ENCODE results near the gene B9D1.

Gene B9D1

DNA sequence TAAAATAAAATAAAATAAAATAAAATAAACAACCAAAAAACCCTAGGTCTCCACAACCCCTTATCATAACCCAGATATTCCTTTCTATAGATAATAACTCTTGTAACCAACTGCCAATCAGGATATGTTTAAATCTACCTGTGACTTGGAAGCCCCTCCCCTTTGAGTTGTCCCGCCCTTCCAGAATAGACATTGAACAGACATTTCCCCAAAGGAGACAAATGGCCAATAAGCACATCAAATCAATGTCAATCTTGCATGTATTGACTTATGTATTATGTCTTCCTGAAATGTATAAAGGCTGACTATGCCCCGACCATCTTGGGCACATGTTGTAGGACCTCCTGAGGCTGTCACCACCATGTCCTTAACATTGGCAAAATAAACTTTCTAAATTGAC is 14.3 kb upstream of the B9D1 start:
- DNase-seq (ENCODE audit: low read depth in 3 of 3) = no peak

- DNase-seq (ENCODE audit: low read depth in 3 of 3) = no peak
Measured at GRCh38 chr17:19375732-19376131, 13.2 kb upstream of the B9D1 start.

GRCh38 chr17:19374136-19374535 is 11.6 kb upstream of the B9D1 start:
- no peak for DNase-seq (ENCODE audit: low read depth in 3 of 3)

GRCh38 chr17:19372866-19373504 is 10.5 kb upstream of the B9D1 start:
- no peak for DNase-seq (ENCODE audit: low read depth in 3 of 3)

DNA sequence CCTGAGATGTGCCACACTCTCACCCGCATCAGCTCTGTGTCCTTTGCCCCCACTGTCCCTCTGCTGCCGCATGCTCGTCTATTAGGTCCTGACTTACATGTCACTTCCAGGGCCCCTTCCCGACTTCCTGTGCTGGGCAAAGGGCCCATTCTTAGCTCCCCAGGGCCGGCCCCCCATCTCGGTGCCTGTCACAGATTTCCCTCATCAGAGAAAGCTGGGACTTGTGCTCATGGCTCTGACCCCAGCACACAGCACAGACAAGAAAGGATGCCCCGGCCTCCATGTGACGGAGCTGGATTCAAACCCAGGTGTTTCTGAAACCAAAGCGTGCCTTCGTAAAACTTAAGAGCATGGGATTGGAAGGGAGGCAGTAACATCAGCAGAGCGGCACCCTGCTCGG is 9.9 kb upstream of the B9D1 start:
- no peak for DNase-seq (ENCODE audit: low read depth in 3 of 3)

GRCh38 chr17:19372011-19372370 is 9.5 kb upstream of the B9D1 start:
- no peak for DNase-seq (ENCODE audit: low read depth in 3 of 3)

DNA sequence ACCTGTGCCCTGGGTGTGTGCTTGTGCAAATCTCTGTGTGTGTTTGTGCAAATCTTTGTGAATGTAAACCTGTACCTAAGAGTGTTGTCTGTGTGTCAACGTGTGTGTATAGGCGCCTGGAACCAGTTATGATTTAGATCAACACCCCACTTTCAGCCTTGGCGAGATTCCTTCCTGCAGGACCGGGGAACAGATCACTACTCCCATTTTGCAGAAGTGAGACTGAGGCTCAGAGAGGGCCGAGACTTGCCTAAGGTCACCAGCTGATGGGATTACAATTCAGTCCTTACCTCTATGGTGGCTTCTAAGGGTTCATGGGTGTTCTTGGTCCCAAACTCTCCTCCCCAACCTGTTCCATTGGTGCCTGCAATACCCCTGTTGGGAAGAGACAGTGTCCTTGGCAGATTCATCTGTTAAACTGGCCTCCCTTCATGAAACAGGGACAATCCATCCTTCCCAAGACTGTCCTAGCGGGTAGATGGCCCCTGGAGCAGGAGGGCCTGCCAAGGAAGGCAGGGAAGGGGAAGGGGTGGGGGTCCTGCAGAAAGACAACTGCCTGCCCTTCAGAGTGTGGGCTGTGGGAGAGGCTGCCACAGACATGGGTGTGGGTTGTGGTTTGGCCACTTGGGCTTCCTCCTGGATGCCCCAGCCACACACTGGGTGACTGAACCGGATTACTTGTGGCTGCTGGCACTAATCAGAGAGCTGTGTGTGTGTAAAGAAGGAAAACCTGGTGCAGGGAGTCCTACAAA is 8.9 kb upstream of the B9D1 start:
- no peak for DNase-seq (ENCODE audit: low read depth in 3 of 3)

DNA sequence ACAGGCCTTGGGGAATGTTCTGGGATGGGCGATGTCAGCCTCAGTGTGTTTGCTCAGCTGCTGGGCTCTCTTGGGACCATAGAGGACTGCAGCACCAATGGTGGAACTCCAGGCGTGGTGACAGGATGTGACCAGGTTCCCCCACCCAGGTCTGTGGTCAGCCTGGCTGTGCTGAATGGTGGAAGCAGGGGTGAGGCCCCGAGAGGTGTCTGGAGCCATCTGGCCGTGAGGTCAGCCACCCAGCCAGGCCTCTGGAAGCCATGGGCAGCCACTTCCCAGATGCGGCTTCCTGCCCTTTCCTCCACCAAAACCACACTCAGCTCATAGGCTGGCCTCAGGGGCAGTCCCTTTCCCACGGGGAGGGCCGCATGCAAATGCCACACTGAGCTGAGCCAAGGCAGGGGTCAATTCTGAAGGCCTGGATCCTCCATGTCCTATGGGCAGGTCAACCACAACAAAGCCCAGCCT is 8.0 kb upstream of the B9D1 start:
- no peak for DNase-seq (ENCODE audit: low read depth in 3 of 3)

DNA sequence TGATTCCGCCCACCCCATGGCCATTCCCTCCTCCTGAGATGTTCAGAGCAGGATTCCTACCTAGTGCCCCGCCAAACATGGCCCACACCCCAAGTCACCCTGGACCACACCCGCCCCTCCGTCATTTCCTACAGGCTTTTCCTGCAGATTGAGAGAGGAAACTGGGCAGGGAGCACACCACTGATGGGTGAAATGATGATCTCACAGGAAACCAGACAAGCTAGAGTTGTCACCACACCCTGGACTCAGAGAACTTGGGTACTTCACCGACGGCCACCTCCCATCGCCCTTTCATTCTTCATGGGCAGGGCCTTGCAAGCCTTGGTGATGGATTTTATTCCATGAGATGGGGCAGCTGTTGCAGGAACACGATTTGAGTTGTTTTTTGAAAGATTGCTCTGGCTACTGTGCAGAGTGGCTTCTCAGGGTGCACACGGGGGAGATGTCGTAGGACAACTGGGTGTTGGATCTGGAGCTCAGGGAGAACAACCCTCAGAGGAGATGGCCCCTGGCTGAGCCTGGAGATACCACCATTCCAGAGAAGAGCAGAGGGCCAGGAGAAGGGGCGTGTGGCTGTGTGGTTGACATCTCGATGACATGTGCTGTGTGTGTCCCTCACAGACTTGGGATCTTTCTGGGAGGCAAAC is 7.4 kb upstream of the B9D1 start:
- DNase-seq (ENCODE audit: low read depth in 3 of 3) = no peak

DNA sequence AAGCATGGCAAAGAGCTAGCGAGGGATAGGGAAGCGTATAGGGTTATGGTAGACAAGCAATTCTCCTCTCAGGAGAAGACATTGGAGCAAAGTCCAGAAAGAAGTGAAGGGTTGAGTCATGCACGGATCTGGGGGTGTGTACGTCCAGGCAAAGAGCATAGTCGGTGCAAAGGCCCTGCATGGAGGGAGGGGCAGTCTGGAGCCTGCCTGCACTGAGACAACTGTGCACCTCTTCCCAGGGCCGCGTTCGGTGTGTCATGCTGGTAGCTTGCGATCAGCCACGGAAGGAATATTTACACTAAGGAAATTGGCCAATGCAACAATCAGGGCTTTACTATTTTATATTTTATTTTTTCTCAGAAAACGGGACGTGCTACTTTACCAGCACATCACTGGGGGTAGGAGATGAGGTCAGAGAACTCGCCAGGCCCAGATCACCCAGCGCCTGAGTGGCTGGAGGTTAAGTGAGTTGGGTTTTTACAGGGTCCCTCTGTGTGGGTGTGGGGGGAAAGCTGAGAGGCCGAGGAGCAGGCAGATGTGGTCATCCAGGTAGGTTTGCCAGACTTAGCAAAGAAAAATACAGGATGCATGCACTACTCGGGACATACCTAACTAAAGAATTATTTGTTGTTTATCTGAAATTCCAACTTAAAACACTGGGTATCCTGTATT is 6.7 kb upstream of the B9D1 start:
- no peak for DNase-seq (ENCODE audit: low read depth in 3 of 3)

DNA sequence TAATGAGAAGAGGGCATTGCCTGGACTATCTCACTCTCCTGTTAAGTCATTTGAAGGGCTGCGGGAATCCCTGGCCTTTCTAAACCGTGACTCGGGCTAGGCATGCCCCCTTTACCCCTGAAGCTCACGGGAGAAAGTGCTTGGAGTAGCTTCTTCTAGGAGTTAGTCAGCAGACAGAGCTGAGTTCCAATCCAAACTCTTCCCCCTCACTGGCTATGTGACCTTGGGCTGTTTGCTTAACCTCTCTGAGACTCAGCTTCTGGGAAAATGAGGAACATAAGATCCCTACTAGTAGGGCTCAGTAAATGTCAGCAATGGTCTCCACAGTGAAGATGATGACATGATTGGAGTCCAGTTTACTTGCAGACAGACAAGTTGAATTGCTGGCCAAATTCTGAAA is 5.7 kb upstream of the B9D1 start:
- DNase-seq (ENCODE audit: low read depth in 3 of 3) = no peak

DNA sequence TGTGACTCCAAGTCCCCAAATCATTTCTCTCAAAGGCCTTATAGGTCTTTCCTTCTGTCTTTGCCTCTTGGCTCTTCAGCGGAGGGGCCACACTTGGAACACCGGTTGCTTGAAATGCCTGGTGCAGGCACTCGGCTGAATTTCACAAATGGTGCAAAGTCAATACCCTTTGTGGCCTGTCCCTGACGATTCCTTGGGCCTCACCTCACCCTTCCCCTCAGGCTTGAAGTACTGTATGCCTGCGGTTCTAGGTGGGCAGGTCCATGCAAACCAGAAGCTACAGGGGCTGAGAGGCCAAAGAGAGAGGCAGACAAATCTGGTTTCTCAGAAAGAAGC is 4.1 kb upstream of the B9D1 start:
- no peak for DNase-seq (ENCODE audit: low read depth in 3 of 3)

- no peak for DNase-seq (ENCODE audit: low read depth in 3 of 3)
Measured at GRCh38 chr17:19365833-19366636, 3.5 kb upstream of the B9D1 start.

DNA sequence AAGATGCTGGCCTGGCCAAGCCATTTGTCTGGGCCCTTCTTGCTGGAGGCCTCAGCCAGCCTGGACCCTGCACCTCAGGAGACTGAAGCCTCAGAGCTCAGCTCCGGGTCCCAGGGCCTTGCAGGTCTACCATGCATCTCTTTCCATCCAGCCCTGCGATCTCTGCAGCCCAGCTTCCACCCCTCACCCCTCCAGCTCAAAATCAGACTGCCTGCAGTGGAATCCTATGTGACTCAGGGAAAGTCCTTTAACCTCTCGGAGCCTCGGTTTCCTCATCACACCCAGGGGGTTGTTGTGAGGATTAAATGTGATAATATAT is 2.9 kb upstream of the B9D1 start:
- DNase-seq (ENCODE audit: low read depth in 3 of 3) = no peak

GRCh38 chr17:19364699-19365498 is 2.4 kb upstream of the B9D1 start:
- no peak for DNase-seq (ENCODE audit: low read depth in 3 of 3)

DNA sequence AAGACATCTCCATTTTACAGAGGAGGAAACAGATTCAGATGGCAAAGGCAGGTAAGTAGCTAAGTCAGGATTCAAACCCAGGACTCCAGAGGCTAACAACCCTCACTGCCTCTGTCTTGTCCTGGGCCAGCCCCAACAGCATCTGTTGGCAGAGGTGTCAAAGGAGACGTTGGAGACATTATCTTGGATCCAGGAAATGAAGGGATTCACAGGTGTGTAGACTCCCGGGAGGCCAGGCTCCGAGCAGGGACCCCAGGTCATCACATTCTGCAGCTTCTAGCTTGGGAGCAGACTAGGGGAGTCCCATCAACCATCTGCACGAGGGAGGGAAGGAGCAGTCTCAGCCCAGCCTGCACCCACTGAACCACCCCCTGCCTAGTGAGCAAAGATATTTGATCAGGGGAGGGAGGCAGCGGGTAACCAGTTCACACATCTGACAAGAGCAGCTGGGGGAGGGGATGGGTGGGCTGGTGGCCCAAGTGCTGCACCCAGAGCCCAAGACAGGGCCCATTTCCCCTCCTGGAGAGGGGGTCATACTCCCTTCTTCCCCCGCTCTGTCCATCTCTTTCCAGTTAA is 1.0 kb upstream of the B9D1 start:
- DNase-seq (ENCODE audit: low read depth in 3 of 3) = no peak

DNA sequence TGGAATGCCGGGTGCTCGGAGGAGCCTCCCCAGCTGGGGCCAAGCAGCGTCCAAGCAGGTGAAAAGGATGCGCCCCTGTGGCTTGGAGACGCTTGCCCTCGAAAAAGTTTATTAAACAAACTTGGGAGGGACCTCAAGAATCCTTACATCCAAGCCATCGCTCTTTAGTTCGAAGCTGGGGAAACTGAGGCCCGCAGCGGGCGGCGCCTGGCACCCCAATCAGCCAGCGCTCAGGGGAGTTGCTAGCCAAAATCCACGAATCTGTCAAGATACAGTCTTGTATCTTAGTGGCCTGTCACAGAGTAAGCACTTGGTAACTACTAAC is 553 bp upstream of the B9D1 start:
- DNase-seq (ENCODE audit: low read depth in 3 of 3) = no peak

DNA sequence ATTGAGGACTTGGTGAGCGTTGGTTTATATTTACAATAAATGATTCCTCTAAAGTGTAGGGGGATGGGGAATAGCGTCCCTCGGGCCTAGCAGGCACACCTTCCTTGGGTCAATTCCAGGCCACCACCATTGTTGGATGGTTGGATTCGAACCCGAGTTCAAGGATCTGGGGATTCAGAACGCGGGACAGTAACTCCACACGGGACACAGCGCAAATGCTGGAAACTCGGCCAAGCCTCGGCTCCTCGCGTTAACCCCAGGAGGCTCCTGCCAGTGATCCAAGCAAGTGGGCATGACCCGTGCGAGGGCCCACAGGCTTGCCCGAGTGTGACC is 613 bp downstream of the B9D1 start:
- no peak for DNase-seq (ENCODE audit: low read depth in 3 of 3)

- no peak for DNase-seq (ENCODE audit: low read depth in 3 of 3)
Measured at GRCh38 chr17:19361326-19361725, 1.2 kb downstream of the B9D1 start.

DNA sequence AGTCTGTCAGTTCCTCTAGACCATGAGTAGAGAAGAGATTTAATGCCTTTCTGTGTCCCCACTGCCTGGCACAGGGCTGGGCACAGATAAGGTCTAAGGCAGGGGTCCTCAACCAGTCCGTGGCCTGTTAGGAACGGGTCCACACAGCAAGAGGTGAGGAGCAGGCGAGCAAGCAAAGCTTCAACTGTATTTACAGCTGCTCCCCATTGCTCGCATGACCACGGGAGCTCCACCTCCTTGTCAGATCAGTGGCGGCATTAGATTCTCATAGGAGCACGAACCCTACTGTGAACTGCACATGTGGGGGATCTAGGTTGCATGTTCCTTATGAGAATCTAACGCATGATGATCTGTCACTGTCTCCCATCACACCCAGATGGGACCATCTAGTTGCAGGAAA is 1.8 kb downstream of the B9D1 start:
- DNase-seq (ENCODE audit: low read depth in 3 of 3) = no peak

GRCh38 chr17:19359856-19360255 is 2.7 kb downstream of the B9D1 start:
- no peak for DNase-seq (ENCODE audit: low read depth in 3 of 3)
